VCaP (cell line): Measurements from ENCODE around the gene SERPINA6.
"Not testable (repeated sequence)": the region's sequence is repeated elsewhere in the genome, so short reads cannot be mapped to it uniquely, and the experiment has no call there.

Source experiments
- H3K27ac ChIP-seq: fragments of 450-650 bp; 2 replicates; pipeline ENCODE4 v1.5.1; 2017
- TF ChIP-seq, protein P1 (sequence below): fragments of 450-650 bp; conservative IDR thresholded peaks from 2 replicates; pipeline ENCODE4 v1.5.1; 2017; ENCODE audit warnings: mild to moderate bottlenecking, moderate library complexity

Gene SERPINA6

GRCh38 chr14:94322648-94323570, at the start of gene SERPINA6:
TSS of gene SERPINA6 (minus strand) at chr14:94323336. CDS start at chr14:94314648, 8,688 bp downstream.
- TF ChIP-seq, protein P1, sequence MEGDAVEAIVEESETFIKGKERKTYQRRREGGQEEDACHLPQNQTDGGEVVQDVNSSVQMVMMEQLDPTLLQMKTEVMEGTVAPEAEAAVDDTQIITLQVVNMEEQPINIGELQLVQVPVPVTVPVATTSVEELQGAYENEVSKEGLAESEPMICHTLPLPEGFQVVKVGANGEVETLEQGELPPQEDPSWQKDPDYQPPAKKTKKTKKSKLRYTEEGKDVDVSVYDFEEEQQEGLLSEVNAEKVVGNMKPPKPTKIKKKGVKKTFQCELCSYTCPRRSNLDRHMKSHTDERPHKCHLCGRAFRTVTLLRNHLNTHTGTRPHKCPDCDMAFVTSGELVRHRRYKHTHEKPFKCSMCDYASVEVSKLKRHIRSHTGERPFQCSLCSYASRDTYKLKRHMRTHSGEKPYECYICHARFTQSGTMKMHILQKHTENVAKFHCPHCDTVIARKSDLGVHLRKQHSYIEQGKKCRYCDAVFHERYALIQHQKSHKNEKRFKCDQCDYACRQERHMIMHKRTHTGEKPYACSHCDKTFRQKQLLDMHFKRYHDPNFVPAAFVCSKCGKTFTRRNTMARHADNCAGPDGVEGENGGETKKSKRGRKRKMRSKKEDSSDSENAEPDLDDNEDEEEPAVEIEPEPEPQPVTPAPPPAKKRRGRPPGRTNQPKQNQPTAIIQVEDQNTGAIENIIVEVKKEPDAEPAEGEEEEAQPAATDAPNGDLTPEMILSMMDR = no peak
- no peak within 1 kb of the TSS for H3K27ac ChIP-seq

- TF ChIP-seq, protein P1 = no peak
- no peak overlapping the region for H3K27ac ChIP-seq
These were observed 49.0 kb upstream of the SERPINA6 start for GRCh38 chr14:94372021-94372605.

DNA sequence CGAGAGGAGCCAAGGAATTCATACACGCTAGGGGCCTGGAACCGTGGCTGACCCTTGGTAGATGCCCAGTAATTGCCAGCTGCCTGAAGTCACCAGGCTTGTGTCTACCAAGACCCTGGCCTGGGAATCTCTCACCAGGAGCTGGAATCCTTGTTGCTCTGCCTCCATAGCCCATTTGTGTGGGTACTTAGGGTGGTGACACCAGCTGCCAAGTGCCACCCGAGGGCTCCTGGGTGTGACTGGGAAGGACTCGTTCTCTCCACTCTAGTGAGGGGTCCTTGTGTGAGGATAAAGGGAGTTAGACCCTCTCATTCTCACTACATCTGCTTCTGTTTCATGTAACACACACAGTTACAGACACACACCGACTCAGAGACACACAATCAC, 47.4 kb upstream of the SERPINA6 start:
- TF ChIP-seq, protein P1 = no peak
- no peak overlapping the region for H3K27ac ChIP-seq

GRCh38 chr14:94369766-94370523, 46.8 kb upstream of the SERPINA6 start:
- not testable (repeated sequence) for H3K27ac ChIP-seq

GRCh38 chr14:94368956-94369355, 45.8 kb upstream of the SERPINA6 start:
- no peak overlapping the region for H3K27ac ChIP-seq
- TF ChIP-seq, protein P1 = no peak

GRCh38 chr14:94368243-94368590, 45.1 kb upstream of the SERPINA6 start:
- TF ChIP-seq, protein P1 = no peak
- no peak overlapping the region for H3K27ac ChIP-seq

- TF ChIP-seq, protein P1 = no peak
- H3K27ac ChIP-seq = no peak overlapping the region
These were observed 44.5 kb upstream of the SERPINA6 start for GRCh38 chr14:94367347-94368242.
